CD4-positive, alpha-beta T cell treated with Interleukin-4 for 4 hours (primary cell): ENCODE measurements around the gene SLC2A9.
"Not testable (repeated sequence)": the region's sequence is repeated elsewhere in the genome, so short reads cannot be mapped to it uniquely, and the experiment has no call there.

ENCODE experiments used
- DNase-seq: peaks from one replicate; pipeline ENCODE4 v3.0.0-alpha.2; 2020

SLC2A9 gene

GRCh38 chr4:9923195-9923812 is 98.0 kb downstream of the SLC2A9 start:
- no peak for DNase-seq

- no peak for DNase-seq
Observed at GRCh38 chr4:9921326-9921725, 100.0 kb downstream of the SLC2A9 start.

- no peak for DNase-seq
Observed at GRCh38 chr4:9920029-9920428, 101.3 kb downstream of the SLC2A9 start.

GRCh38 chr4:9919047-9919446 is 102.2 kb downstream of the SLC2A9 start:
- no peak for DNase-seq

GRCh38 chr4:9918484-9918883 is 102.8 kb downstream of the SLC2A9 start:
- DNase-seq, result no peak

GRCh38 chr4:9916937-9917336 is 104.4 kb downstream of the SLC2A9 start:
- no peak for DNase-seq

- DNase-seq, result no peak
Observed at GRCh38 chr4:9916346-9916745, 105.0 kb downstream of the SLC2A9 start.

- no peak for DNase-seq
Observed at GRCh38 chr4:9913846-9914245, 107.5 kb downstream of the SLC2A9 start.

GRCh38 chr4:9906996-9907395 is 114.3 kb downstream of the SLC2A9 start:
- no peak for DNase-seq

GRCh38 chr4:9904976-9905587 is 116.2 kb downstream of the SLC2A9 start:
- no peak for DNase-seq

GRCh38 chr4:9903317-9903716 is 118.0 kb downstream of the SLC2A9 start:
- DNase-seq, result no peak

GRCh38 chr4:9901257-9901656 is 120.0 kb downstream of the SLC2A9 start:
- no peak for DNase-seq

- not testable (repeated sequence) for DNase-seq
Observed at GRCh38 chr4:9900633-9901032, 120.7 kb downstream of the SLC2A9 start.

GRCh38 chr4:9899306-9900055 is 121.8 kb downstream of the SLC2A9 start:
- DNase-seq, result no peak

- DNase-seq, result no peak
Observed at GRCh38 chr4:9898596-9899305, 122.5 kb downstream of the SLC2A9 start.

- DNase-seq, result no peak
Observed at GRCh38 chr4:9895333-9895705, 126.0 kb downstream of the SLC2A9 start.

- no peak for DNase-seq
Observed at GRCh38 chr4:9894644-9895332, 126.5 kb downstream of the SLC2A9 start.

GRCh38 chr4:9893329-9894108 is 127.8 kb downstream of the SLC2A9 start:
- DNase-seq, result no peak

- DNase-seq, result no peak
Observed at GRCh38 chr4:9891740-9892139, 129.6 kb downstream of the SLC2A9 start.

- DNase-seq, result no peak
Observed at GRCh38 chr4:9891056-9891455, 130.2 kb downstream of the SLC2A9 start.

GRCh38 chr4:9889306-9889705 is 132.0 kb downstream of the SLC2A9 start:
- DNase-seq, result no peak

- DNase-seq, result no peak
Observed at GRCh38 chr4:9885958-9886357, 135.3 kb downstream of the SLC2A9 start.
